ENCODE results near the gene FBXO2.

Gene FBXO2

GRCh38 chr1:11691302-11691914, 37.2 kb upstream of the FBXO2 start, which contains the start of gene DRAXIN:
TSS of gene DRAXIN (plus strand) at chr1:11691710. CDS start at chr1:11706259, 14,549 bp downstream.
- in situ Hi-C loops (cut with MboI; ENCODE audit: low sequenced_read_pairs, unreplicated experiment) = no loop called here
- DNase-seq (ENCODE audit: low spot score) = no peak
- TF ChIP-seq CTCF (IDR thresholded peaks at IDR 0.05; ENCODE audit: borderline replicate concordance, control extremely low read depth, extremely low read depth, insufficient read depth, missing control alignments) = no peak

- no peak for DNase-seq (ENCODE audit: low spot score)
- in situ Hi-C loops (cut with MboI; ENCODE audit: low sequenced_read_pairs, unreplicated experiment) = no loop called here
- TF ChIP-seq CTCF (IDR thresholded peaks at IDR 0.05; ENCODE audit: borderline replicate concordance, control extremely low read depth, extremely low read depth, insufficient read depth, missing control alignments) = no peak
Observed at GRCh38 chr1:11690397-11691301, 36.4 kb upstream of the FBXO2 start.

- DNase-seq (ENCODE audit: low spot score) = no peak
- TF ChIP-seq CTCF (IDR thresholded peaks at IDR 0.05; ENCODE audit: borderline replicate concordance, control extremely low read depth, extremely low read depth, insufficient read depth, missing control alignments) = no peak
- in situ Hi-C loops (cut with MboI; ENCODE audit: low sequenced_read_pairs, unreplicated experiment) = no loop called here
Observed at GRCh38 chr1:11688506-11688905, 34.3 kb upstream of the FBXO2 start.

- no peak for DNase-seq (ENCODE audit: low spot score)
- in situ Hi-C loops (cut with MboI; ENCODE audit: low sequenced_read_pairs, unreplicated experiment) = no loop called here
- TF ChIP-seq CTCF (IDR thresholded peaks at IDR 0.05; ENCODE audit: borderline replicate concordance, control extremely low read depth, extremely low read depth, insufficient read depth, missing control alignments) = no peak
Observed at GRCh38 chr1:11685210-11685752, 31.1 kb upstream of the FBXO2 start.

GRCh38 chr1:11684070-11684469, 29.8 kb upstream of the FBXO2 start:
- no peak for DNase-seq (ENCODE audit: low spot score)
- in situ Hi-C loops (cut with MboI; ENCODE audit: low sequenced_read_pairs, unreplicated experiment) = no loop called here
- TF ChIP-seq CTCF (IDR thresholded peaks at IDR 0.05; ENCODE audit: borderline replicate concordance, control extremely low read depth, extremely low read depth, insufficient read depth, missing control alignments) = no peak

- no peak for DNase-seq (ENCODE audit: low spot score)
- in situ Hi-C loops (cut with MboI; ENCODE audit: low sequenced_read_pairs, unreplicated experiment) = no loop called here
- TF ChIP-seq CTCF (IDR thresholded peaks at IDR 0.05; ENCODE audit: borderline replicate concordance, control extremely low read depth, extremely low read depth, insufficient read depth, missing control alignments) = no peak
Observed at GRCh38 chr1:11682799-11683198, 28.6 kb upstream of the FBXO2 start.

Data from GM13976 (cell line).